GM18870 (cell line): Measurements from ENCODE around the gene ACTL10.

ENCODE experiments used
- ATAC-seq: cut with Tn5 transposase; IDR thresholded peaks from one replicate; pipeline ENCODE4 v1.9.1; 2021; ENCODE audit warnings: moderate library complexity; ENCODE audit not compliant: unreplicated experiment

Gene ACTL10

DNA sequence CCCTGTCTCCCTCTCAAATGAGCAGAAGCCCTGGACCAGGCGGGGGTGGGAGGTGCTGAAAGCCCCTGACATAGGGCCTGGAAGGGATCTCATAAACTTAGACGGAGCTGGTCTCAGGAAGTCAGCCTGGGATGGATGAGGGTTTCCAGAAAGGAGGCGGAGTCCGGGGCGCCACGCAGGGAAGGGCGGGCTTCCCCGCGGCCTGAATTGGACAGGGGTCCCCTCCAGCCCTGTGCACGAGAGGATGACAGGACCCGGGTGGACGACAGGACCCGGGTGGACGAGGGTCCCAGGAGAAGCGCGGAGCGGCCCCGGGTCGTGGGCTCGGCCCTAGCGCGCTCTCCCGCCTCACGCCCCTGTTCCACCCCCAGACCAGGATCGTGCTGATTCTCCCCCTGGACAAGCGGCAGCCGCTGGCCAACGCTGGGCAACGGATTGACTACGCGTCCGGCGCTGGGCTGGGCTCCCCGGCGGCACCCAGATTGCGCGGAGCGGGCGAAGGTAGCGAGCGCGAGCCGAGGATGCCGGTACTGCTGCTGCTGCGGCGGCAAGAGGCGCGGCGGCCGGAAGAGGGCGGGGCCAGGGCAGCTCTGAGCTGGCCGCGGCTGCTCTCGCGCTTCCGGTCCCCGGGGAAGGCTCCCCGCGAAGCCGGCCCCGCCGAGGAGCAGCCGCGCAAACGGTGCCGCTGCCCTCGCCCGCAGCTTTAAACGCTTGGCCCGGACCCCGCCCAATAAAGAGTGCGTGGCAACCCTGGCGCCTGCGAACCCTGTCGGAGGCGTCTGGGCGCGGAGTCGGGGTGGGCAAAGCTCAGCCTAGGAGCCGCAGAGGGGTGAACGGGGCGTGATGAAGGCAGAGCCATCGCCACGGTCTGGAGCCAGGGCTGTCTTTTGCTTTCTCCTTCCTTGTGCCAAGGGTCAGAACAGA lies 3.3 kb upstream of the ACTL10 start:
- ATAC-seq = no peak

DNA sequence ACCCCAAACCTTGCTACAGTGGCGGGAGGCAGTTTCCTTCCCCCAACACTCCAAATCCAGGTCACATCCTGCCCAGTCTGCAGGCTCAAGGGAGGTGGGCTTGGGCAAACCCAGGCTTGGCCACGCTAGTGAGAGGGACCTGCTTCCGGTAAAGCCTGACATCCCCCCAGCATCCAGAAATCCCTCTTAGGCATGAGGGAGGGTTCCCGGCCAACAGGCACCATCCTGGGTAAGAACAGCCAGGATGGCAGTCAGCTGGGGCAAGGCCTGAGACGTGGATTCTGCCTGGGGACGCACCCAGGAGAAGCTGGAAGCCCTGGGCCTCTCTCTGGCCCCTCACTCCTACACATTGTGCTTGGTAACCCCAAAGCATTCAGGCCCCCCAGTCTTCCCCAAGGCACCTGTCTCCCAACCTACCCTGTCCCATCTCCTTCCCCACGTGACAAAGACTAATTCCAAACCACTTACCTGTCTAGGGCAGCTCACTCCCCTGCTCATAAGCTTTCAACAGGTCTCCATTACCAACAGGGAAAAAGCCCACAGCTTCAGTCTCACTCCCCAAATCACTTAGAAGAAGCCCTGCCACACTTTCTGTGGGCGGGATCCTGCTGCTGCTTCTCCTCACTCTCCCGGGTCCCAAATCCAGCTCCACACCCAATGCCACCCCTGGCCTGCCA lies 2.5 kb upstream of the ACTL10 start:
- ATAC-seq = no peak

DNA sequence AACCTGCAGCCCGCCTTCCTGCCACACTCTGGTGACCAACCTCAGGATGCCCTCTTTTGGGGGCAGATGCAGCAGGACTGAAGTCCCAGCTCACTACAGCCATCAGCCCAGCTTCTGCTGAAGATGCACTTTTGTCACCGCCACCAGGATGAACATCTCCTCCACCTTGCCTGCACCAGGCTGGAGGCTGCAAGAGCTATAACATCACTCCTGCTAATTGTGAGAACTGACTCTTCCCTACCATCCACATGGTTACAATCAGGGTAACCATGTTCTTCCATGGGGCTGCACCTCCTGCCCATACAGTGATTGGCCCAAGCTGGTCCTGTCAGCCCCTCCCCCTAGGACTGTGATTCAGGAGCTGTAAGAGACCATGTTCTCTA lies 2.0 kb upstream of the ACTL10 start:
- ATAC-seq = no peak

DNA sequence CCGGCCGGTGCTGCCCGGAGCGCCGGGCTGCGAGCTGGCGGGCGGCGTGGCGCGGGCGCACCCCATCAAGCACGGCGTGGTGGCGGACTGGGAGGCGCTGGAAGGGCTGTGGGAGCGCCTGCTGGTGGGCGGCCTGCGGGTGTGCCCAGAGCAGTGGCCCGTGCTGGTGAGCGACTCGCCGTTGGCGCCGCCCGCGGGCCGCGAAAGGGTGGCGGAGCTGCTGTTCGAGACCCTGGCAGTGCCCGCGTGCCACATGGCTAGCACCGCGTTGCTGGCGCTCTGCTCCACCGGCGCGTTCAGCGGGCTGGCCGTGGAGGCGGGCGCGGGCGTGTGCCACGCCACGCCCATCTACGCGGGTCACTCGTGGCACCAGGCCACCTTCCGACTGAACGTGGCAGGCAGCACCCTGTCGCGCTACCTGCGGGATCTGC lies 517 bp downstream of the ACTL10 start:
- no peak for ATAC-seq

DNA sequence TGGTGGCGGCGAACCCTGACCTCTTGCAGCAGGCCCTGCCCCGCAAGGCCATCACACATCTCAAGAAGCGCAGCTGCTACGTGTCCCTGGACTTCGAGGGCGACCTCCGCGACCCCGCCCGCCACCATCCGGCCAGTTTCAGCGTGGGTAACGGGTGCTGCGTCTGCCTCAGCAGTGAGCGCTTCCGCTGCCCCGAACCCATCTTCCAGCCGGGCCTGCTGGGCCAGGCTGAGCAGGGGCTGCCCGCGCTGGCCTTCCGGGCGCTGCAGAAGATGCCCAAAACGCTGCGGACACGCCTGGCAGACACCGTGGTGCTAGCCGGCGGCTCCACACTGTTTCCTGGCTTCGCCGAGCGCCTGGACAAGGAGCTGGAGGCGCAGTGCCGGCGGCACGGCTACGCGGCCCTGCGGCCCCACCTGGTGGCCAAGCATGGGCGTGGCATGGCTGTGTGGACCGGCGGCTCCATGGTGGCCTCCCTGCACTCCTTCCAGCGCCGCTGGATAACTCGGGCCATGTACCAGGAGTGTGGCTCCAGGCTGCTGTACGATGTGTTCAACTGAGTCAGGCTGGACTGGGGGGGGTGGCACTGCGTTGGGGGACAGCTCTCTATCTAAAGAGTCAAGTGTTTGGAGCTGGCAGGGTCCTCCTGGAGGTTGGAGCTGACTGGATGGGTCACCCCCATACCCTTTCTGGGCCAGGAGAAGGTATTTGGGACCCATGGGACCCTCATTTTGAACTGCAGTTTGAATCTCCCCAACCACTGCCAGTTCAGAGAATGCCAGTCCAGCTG lies 1.1 kb downstream of the ACTL10 start:
- no peak for ATAC-seq

DNA sequence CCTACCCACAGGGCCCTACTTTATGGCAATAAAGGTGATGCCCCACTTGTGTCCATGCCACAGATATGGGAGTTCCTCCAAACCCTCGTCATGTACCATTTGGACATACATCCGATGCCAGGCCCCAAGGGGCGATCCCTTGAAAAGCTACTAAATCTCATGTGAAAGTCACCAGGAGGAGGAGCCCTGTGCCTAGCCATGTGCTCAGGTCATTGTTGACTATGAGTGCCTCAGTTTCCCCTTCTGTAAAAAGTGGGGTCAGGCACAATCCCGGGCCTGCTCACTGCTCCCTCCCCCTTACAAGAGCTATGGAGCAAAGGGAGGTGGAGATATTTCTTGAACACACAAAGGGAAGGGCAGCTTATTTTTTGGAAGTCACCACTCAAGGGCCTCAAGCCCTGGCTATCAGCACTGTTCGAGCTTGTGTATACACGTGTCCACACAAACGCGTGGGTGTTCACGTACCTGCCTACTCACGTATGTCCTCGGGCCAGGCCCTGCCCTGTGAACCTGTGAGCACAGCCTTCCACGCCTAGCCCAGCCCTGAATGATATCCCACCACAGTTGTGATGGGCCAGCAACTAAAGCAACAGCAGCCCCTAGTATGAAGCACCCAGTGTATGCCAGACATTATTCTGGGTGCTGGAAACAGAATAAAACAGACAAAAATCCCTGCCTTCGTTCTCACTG lies 1.9 kb downstream of the ACTL10 start:
- ATAC-seq = no peak

DNA sequence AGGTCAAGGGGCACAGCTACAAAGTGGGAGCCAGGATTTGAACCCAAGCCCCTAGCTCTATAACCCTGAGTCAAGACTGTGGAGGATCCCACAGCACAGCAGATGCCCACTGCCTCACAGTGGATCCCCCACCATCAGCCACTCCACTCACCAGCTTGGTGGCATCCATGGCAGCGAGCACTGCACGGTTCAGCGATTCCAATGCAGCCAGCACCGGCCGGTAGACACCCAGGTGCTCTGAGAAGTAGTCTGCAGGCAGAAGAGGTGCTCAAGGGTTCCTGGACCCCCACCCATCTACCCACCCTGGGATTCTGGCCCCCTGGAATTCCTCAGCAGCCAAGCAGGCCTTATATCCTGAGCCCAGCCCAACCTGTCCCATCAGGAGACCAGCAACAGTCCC lies 2.5 kb downstream of the ACTL10 start:
- no peak for ATAC-seq

DNA sequence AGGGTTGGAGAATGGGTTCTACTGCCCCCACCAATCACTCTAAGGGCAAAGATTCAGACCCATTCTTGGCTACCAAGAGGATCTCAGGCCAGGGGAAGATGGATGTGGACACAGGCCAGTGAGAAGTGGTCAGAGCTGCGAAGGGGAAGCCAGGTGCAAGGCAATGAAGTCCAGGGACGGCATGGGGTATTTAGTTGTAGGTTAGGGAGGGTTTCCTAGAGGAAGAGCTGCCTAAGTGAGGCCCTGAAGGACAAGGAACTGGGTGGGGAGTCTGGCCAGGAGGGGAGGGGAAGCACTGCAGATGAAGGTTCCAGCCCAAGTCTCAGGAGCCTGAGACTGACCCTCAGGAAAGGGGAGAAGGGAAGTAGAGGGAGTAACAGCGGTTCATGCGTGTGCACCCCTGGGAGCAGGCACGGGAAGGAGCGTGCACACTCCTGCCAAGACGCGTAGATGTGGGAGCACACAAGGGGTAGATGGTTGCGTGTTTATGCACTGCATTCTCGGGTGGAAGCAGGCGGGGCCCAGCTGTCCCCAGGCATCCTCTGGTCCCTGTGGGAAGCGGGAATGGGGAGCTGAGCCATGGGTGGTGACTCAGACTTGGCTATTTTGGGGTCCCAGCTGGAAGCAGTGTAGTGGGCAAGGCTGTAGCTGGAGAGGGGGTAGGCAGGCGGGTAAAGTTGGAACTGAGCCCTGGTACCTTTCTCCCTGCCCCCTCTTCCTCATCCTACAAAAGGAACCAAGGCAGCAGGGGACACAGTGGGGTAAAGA lies 3.3 kb downstream of the ACTL10 start:
- no peak for ATAC-seq

DNA sequence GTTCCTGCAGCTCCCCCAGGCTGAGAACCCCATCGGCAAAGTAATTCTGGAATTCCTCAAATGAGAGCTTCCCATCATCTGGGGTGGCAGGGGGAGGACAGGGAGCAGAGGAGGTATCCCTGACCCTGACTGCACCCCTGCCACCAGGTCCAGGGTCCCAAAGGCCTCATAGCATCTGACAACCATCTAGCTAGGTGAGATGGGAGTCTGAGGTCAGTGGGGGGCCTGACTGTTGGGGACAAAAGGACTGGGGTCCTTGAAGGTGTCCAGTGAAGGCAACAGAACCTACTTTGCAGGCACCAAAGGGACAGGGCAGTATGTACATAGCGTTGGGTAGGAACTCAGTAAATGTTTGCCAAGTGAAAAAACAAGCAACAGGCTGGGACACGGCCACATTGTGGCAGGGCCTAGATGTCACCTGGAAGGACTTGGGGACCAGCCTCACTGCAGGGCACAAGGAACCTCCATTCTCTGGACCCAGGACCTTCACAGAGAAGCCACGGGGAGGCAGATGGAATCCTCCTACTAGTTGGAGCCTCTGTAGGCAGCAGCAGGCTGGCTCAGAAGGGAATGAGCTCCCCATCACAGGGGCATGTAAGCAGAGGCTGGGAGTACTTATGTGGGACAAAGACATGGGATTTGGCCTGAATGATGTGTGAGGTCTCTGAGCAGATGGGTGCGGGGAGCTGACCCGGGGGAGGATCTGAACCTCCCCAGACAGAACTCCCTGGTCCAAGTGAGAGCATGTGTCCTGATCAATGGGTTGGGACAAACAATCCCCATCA lies 4.2 kb downstream of the ACTL10 start:
- ATAC-seq = no peak

DNA sequence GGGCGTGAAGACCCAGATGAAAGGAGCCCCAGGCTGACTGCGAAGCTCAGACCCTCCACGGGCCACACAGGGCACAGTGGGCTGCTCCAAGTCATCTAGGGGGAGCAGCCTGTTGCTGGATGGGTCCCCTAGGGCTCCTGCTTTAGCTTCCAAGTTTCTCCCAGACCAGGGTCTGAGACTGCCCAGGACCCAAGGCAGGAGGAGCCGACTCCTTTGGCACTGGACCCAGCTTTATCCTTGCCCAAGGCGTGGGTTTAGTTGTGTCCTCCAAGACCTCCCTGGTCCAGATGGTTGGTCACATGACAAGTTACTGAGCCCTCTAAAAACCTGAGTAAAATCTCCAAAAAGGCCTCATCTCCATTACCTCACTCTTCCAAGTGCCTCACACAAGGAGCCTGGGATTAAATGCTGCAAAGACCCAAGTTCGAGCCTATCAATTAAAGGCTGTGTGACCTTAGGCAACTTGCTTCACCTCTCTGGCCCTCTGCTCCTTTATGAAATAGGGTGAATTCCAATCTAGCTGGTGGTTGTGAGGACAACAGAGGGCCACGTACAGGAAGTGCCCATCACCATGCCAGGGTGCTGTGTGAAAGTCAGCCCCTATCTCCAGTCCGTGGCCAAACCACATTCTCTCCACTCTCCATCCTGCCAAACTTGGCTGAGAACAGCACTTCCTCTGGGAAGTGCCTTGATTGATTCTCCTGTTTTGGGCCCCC lies 5.0 kb downstream of the ACTL10 start:
- ATAC-seq = no peak

DNA sequence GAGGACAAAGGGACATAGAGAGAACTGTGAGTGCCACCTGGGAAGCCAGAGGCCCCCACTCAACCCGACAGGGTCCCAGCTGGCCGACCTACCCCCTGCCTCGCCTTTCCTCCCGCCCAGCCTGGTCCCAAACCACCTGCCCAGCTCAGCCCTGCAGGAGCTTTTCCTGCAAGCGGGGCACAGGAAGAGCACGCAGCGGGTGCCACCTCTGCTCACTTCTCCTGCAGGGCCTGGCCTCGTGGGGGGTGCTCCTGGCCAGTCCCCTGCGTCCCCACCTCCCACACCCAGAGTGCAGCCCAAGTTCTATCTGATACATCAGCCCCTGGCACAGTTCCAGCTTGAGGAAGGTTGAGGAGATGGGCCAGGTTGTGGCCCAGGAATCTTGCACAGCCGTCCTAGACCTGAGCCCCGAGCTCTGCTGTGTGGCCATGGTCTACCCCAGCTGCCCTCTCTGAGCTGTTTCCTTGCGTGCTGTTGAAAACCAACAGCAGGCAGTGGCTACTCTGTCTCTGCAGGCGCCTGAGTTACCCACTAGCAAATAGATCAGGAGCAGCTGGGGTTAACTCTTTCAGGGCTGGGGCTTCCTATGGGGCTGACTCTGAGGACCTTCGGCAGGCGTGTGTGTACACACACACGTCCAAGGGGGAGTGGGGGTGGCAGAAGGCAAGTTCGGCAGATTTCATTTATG lies 5.8 kb downstream of the ACTL10 start:
- ATAC-seq = no peak

DNA sequence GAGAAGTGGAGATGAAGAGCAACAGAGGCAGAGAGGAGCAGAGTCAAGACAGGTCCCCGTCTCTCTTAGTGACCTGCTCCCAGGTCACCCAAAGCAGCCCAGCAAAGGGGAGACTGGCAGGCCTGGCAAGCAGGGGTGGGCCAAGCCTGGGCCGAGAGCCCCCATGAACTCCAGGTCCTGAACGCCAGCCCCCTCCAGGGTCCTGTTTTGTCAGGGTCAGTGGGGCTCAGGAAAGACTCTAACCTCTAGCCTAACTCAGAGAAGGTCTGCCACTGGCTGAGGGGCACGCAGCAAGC lies 6.3 kb downstream of the ACTL10 start:
- no peak for ATAC-seq

DNA sequence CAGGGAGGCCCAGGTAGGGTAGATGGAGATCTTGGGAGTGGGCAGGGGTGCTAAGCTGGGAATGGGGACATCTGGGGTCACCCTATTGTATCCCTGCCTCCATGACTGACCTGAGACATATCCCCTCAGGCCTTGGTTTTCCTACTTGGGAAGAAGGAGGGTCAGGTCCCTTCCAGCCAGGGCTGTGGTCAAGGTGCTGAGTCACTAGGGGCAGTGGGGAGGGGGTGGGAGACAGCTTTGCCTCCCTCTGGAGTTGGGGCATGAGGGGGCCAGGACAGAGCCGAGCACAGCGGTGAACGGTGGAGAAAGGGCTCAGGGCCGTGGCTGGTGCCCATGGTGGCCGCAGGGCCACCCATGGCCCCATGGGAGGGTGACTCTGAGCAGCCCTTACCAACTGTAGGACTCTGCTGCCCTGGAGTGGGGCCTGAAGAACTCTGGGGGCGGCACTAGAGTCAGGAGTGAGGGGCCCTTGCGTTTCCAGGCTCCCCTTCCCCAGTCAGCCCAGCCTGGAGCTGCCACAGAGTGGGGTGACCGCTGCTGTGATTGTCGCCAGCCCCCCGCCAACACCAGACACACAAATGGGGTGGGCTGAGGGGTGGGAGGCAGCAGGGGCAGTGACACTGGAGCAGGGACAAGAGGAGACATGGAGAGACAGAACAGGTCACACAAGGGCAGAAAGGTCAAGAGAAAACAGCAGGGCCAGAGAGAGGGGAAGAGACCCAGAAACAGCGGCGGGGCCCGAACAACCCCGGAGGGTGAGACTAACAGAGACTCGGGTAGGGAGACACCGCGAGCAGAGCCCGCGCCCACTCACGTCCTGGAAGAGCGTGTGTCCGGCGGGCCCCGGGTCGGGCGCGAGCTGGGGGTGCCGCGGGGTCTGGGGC lies 6.9 kb downstream of the ACTL10 start:
- no peak for ATAC-seq

DNA sequence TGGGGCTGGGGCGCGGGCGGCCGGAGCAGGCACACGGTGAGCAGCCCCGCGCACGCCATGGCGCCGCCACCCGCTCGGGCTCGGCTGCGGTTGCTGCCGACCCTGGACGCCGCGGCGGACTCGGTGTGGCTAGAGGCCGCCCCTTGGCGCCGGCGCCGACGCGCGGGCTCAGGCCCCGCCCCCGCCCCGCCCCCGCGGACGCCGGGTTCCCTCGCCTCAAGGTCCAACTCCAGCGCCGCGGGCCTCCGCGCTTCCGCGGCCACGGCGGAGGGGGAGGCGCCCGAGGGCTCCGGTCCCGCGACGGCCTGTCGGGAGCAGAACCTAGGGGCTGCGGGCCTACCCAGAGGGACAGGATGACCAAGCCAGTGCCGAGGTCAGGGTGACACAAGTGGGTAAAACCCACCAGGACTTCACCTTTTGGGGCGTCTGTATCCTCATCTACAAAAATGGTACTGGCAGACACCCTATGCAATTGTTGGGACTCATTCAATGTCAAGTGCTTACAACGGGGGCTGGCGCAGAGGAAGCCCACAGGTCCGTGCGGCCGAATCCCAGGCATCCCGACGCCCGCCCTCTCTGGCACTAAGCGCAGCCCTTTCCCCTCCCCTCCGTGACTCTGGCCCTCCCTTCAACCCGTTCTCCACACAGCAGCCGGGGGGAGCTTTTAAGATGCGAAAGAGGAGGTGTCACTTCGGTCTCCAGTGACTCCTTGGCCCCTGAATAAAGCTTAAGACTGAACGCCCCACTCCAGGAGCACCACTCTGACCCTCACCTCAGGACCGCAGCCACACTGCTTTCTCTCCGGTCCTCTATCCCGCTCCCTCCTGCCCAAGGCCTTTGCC lies 7.8 kb downstream of the ACTL10 start, which contains the start of gene NECAB3:
NECAB3 (minus strand) TSS at position 135 of the 842 bp plus-strand sequence; CDS start at position 59, 76 bp downstream.
- ATAC-seq = no peak

DNA sequence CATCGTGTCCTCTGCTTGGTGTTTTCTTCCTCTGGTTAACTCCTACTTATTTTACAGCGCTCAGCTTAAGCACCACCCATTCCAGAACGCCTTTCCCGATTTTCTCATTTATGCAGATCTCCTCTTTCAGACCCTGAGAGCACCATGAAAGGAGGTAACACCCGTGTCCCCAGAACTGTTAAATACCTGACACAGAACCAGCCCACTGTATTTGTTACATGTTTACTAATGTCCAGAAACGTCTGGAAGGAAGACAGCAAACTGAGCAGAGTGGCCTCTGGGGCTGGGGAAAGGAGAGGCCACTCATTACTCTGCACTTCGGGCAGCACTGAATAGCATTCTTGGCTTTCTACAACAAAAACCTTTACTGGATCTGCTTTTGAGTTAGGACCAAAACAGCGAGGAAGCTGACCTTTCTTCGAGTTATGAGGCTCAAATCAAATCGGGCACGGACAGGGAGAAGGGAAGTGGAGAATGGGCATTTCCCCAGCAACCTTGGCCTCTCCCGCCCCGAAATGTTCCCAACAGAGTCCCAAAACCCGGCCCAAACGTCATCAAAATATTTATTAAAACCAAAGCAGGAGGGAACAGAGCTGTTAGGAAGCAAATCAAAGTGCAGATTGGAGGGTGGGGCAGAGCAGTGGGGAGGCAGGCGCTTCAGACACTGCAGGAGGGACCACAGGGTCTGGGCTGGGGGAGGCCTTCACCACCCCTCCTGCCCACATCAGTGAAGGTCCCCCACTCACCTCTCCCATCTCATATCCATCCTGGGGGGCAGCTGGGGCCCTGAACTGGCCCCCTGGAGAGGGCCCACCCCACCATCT lies 8.6 kb downstream of the ACTL10 start:
- ATAC-seq = no peak

DNA sequence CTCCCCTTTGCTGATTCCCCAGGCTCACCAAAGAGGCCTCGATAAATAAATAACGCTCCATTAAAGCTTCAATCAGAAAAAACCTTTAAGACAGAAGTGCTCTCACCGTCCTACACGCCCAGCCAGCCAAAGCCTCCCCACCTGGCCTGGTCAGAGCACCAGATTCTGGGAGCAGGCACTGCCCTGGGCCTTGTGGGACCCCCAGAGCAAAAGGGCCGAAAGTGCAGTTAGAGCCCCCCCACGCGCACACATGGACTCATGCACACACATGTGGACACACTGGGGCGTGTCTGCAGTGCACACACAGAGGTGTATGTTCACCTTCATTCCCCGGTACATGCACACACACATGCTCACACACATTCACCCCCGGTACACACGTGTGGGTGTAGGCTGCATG lies 9.4 kb downstream of the ACTL10 start:
- ATAC-seq = no peak
